ENCODE data around the gene D2HGDH.

- no peak for TF ChIP-seq CTCF (IDR thresholded peaks at IDR 0.05)
- TF ChIP-seq POLR2A (IDR thresholded peaks at IDR 0.05) = no peak
Measured at GRCh38 chr2:241811952-241812729, 77.7 kb downstream of the D2HGDH start.

Measured in uterus (tissue), 2 donors.